SK-N-SH treated with all-trans-retinoic acid at 6 μM for 48 hours (cell line): ENCODE results near the gene MAP1B.

Experiments used
- ATAC-seq: fragments of 200-7000 bp; cut with Tn5 transposase; 3 replicates; pipeline ENCODE4 v1.9.1; 2020; ENCODE audit warnings: mild to moderate bottlenecking, moderate library complexity
- ARNTL ChIP-seq: fragments of 450-650 bp; formaldehyde crosslinking; IDR thresholded peaks from 2 replicates; pipeline ENCODE4 v1.5.0; 2020; ENCODE audit warnings: low read depth, mild to moderate bottlenecking, moderate library complexity, borderline replicate concordance
- CSRNP3 ChIP-seq: fragments of 250-450 bp; sonication (Bioruptor Pico); IDR thresholded peaks from 2 replicates; pipeline ENCODE4 v1.5.1; 2021; ENCODE audit warnings: mild to moderate bottlenecking, moderate library complexity
- GLIS3 ChIP-seq: fragments of 250-450 bp; sonication (Bioruptor Pico); IDR thresholded peaks from 2 replicates; pipeline ENCODE4 v1.5.0; 2020; ENCODE audit warnings: mild to moderate bottlenecking, moderate library complexity
- ISL1 ChIP-seq: fragments of 250-450 bp; sonication (Bioruptor Pico); IDR thresholded peaks from 2 replicates; pipeline ENCODE4 v2.1.2; 2022; ENCODE audit warnings: mild to moderate bottlenecking, moderate library complexity
- OSR1 ChIP-seq: fragments of 250-450 bp; sonication (Bioruptor Pico); IDR thresholded peaks from 2 replicates; pipeline ENCODE4 v1.8.0; 2022; ENCODE audit warnings: moderate library complexity, mild to moderate bottlenecking, inconsistent platforms
- PPARA ChIP-seq: fragments of 250-450 bp; sonication (Bioruptor Pico); IDR thresholded peaks from 2 replicates; pipeline ENCODE4 v1.5.0; 2020; ENCODE audit warnings: mild to moderate bottlenecking, borderline replicate concordance
- RARB ChIP-seq: fragments of 250-450 bp; sonication (Bioruptor Pico); IDR thresholded peaks from 2 replicates; pipeline ENCODE4 v1.8.0; 2021; ENCODE audit warnings: mild to moderate bottlenecking, moderate library complexity
- SNAI2 ChIP-seq: fragments of 250-450 bp; sonication (Bioruptor Pico); IDR thresholded peaks from 2 replicates; pipeline ENCODE4 v1.5.0; 2020; ENCODE audit warnings: mild to moderate bottlenecking, moderate library complexity
- TOX ChIP-seq: fragments of 250-450 bp; sonication (Bioruptor Pico); IDR thresholded peaks from 2 replicates; pipeline ENCODE4 v1.8.0; 2021; ENCODE audit warnings: mild to moderate bottlenecking, moderate library complexity, borderline replicate concordance
- TSHZ2 ChIP-seq: fragments of 250-450 bp; sonication (Bioruptor Pico); IDR thresholded peaks from 2 replicates; pipeline ENCODE4 v1.5.0; 2020; ENCODE audit warnings: mild to moderate bottlenecking, moderate library complexity
- ZC3H10 ChIP-seq: fragments of 250-450 bp; sonication (Bioruptor Pico); IDR thresholded peaks from 2 replicates; pipeline ENCODE4 v1.5.1; 2021; ENCODE audit warnings: mild to moderate bottlenecking, moderate library complexity
- ZFP3 ChIP-seq: fragments of 250-450 bp; sonication (Bioruptor Pico); IDR thresholded peaks from 2 replicates; pipeline ENCODE4 v1.5.0; 2020; ENCODE audit warnings: mild to moderate bottlenecking, moderate library complexity
- ZNF565 ChIP-seq: fragments of 450-650 bp; formaldehyde crosslinking; conservative IDR thresholded peaks from 2 replicates; pipeline ENCODE4 v1.5.0; 2020; ENCODE audit warnings: low read depth, mild to moderate bottlenecking, moderate library complexity
- ZNF70 ChIP-seq: fragments of 450-650 bp; formaldehyde crosslinking; IDR thresholded peaks from 2 replicates; pipeline ENCODE4 v1.5.0; 2020; ENCODE audit warnings: mild to moderate bottlenecking, moderate library complexity
- ZNF8 ChIP-seq: fragments of 450-650 bp; formaldehyde crosslinking; IDR thresholded peaks from 2 replicates; pipeline ENCODE4 v1.5.0; 2020; ENCODE audit warnings: mild to moderate bottlenecking, moderate library complexity
- TF ChIP-seq, protein P1 (sequence below): fragments of 250-450 bp; sonication (Bioruptor Pico); IDR thresholded peaks from 2 replicates; pipeline ENCODE4 v1.8.0; 2020; ENCODE audit warnings: mild to moderate bottlenecking, moderate library complexity, borderline replicate concordance
- TF ChIP-seq, protein P2 (sequence below): fragments of 250-450 bp; sonication (Bioruptor Pico); IDR thresholded peaks from 2 replicates; pipeline ENCODE4 v1.5.1; 2020; ENCODE audit warnings: low read depth, mild to moderate bottlenecking, moderate library complexity

Gene MAP1B

DNA sequence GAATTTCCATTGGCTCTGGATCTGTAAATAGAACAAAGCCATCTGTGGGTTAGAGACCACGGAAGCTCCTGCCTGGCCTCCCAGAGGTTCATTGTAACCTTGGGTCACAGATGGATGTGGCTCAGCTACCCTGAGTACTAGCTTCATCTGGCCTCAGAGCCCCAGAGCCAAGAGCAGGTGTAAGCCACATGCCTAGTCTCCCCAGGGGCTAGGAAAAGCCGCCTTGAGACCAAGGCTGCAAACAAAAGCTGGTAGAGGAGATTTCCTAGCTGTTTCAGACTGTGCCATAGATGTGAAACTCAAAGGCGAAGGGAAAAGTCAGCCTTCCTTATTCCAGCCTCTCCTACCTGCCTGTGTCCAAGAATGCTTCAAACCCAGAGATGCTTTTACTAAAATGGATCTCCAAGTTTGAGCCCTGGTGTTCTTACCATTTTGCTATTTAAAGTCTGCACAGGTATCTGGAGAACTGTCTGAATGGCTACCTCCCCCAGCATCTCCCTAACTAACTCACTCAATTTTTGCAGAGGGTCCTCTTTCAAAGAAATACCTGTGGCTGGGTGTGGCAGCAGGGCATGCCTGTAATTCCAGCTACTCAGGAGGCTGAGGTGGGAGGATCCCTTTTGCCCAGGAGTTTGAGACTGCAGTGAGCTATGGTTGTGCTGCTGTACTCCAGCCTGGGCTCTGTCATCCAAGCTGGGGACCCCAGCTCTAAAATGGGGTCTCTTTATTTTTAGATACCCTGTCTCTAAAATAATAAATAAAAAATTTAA is 42.3 kb upstream of the MAP1B start:
- no peak for ATAC-seq
- no peak for TF ChIP-seq CSRNP3
- TF ChIP-seq ZNF70 (CRISPR knock-in tag): no peak
- no peak for TF ChIP-seq ARNTL (CRISPR knock-in tag)
- no peak for TF ChIP-seq ZFP3 (CRISPR knock-in tag)
- TF ChIP-seq RARB: no peak
- TF ChIP-seq, protein P1, sequence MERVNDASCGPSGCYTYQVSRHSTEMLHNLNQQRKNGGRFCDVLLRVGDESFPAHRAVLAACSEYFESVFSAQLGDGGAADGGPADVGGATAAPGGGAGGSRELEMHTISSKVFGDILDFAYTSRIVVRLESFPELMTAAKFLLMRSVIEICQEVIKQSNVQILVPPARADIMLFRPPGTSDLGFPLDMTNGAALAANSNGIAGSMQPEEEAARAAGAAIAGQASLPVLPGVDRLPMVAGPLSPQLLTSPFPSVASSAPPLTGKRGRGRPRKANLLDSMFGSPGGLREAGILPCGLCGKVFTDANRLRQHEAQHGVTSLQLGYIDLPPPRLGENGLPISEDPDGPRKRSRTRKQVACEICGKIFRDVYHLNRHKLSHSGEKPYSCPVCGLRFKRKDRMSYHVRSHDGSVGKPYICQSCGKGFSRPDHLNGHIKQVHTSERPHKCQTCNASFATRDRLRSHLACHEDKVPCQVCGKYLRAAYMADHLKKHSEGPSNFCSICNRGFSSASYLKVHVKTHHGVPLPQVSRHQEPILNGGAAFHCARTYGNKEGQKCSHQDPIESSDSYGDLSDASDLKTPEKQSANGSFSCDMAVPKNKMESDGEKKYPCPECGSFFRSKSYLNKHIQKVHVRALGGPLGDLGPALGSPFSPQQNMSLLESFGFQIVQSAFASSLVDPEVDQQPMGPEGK: no peak
- no peak for TF ChIP-seq ZNF565 (CRISPR knock-in tag)
- TF ChIP-seq ISL1: no peak
- TF ChIP-seq GLIS3 (CRISPR knock-in tag): no peak
- TF ChIP-seq TOX: no peak
- TF ChIP-seq, protein P2, sequence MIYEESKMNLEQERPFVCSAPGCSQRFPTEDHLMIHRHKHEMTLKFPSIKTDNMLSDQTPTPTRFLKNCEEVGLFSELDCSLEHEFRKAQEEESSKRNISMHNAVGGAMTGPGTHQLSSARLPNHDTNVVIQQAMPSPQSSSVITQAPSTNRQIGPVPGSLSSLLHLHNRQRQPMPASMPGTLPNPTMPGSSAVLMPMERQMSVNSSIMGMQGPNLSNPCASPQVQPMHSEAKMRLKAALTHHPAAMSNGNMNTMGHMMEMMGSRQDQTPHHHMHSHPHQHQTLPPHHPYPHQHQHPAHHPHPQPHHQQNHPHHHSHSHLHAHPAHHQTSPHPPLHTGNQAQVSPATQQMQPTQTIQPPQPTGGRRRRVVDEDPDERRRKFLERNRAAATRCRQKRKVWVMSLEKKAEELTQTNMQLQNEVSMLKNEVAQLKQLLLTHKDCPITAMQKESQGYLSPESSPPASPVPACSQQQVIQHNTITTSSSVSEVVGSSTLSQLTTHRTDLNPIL: no peak
- no peak for TF ChIP-seq OSR1 (CRISPR knock-in tag)
- TF ChIP-seq PPARA (CRISPR knock-in tag): no peak
- no peak for TF ChIP-seq ZC3H10 (CRISPR knock-in tag)
- no peak for TF ChIP-seq TSHZ2 (CRISPR knock-in tag)
- TF ChIP-seq SNAI2: no peak

- TF ChIP-seq ZNF8 (CRISPR knock-in tag) (no peak), CSRNP3 (no peak), PPARA (CRISPR knock-in tag) (no peak), ZNF565 (CRISPR knock-in tag) (no peak), RARB (no peak), TSHZ2 (CRISPR knock-in tag) (no peak), ARNTL (CRISPR knock-in tag) (no peak), TOX (no peak)
- peak; percentile 70 for ATAC-seq
Observed at GRCh38 chr5:72065751-72066255, 41.5 kb upstream of the MAP1B start.
